Colonic mucosa (tissue), 4 donors: ENCODE data around the gene EBLN1. TPM values are rescaled to one million over a fixed set of nuclear protein-coding genes. Genes with fewer than 3 reads are reported as not detected.

ENCODE experiments used
- DNase-seq: peaks from one replicate; pipeline ENCODE4 v3.0.0-alpha.2; 2020
- H3K27ac ChIP-seq: fragments of 200-600 bp; one replicate; pipeline ENCODE4 v1.8.0; 2021
- H3K27me3 ChIP-seq: fragments of 200-600 bp; one replicate; pipeline ENCODE4 v1.8.0; 2021
- H3K36me3 ChIP-seq: fragments of 200-600 bp; one replicate; pipeline ENCODE4 v1.8.0; 2021
- H3K4me1 ChIP-seq: fragments of 200-600 bp; one replicate; pipeline ENCODE4 v1.8.0; 2021; ENCODE audit warnings: mild to moderate bottlenecking
- H3K4me3 ChIP-seq: fragments of 200-600 bp; one replicate; pipeline ENCODE4 v1.8.0; 2021
- H3K9ac ChIP-seq, 2 donors: one replicate each; pipeline ENCODE4 v1.7.0; 2013; ENCODE audit warnings: control low read depth in 2 of 2, low read depth in 2 of 2, low read length in 2 of 2
- H3K9me3 ChIP-seq: fragments of 200-600 bp; one replicate; pipeline ENCODE4 v1.8.0; 2021
- intact Hi-C: fragments of 100-400 bp; cut with DNase I; formaldehyde crosslinking; loops from one replicate; pipeline ENCODE4 v1.14.1; 2022
- total RNA-seq, 2 donors: library from RNA; stranded (reverse); fragmentation: NEBNext Ultra II Directional in 1 of 2; extraction: Animal tissue kit (Norgen Biotek cat#: 25700) in 1 of 2; gene quantifications; one replicate each; pipeline ENCODE4 v1.2.1, GENCODE V29; 2021
- TF ChIP-seq, protein P1 (sequence below): fragments of 200-600 bp; IDR thresholded peaks from one replicate; pipeline ENCODE4 v1.8.0; 2022; ENCODE audit warnings: antibody characterized with exemption, mild to moderate bottlenecking
- donor health status: healthy.
- donor health status: DM: no; HTN: no; CAD: no.
- donor health status: DM: no; HTN: no; CAD: no.

The EBLN1 gene
- total RNA-seq, 2 donors from 2014 or later, result not detected

DNA sequence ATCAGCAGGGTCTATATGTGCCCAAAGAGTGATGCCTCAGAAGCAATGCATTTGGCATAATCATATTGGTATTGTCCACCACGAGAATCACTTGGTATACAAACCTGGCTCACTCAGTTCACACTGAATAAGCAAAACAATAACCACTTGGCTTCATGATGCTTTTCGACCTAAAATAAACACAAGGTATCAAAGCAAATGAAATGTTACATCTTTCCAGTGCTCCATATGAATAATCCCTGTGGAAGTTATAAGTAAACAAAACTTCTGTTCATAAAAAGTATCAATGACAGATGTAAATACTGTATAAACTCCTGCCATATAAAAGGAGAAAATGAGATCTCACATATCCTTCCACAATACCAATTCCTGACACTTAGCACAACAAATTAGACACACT lies 29.8 kb upstream of the EBLN1 start:
- H3K27ac ChIP-seq, result no peak overlapping the region
- TF ChIP-seq, protein P1, sequence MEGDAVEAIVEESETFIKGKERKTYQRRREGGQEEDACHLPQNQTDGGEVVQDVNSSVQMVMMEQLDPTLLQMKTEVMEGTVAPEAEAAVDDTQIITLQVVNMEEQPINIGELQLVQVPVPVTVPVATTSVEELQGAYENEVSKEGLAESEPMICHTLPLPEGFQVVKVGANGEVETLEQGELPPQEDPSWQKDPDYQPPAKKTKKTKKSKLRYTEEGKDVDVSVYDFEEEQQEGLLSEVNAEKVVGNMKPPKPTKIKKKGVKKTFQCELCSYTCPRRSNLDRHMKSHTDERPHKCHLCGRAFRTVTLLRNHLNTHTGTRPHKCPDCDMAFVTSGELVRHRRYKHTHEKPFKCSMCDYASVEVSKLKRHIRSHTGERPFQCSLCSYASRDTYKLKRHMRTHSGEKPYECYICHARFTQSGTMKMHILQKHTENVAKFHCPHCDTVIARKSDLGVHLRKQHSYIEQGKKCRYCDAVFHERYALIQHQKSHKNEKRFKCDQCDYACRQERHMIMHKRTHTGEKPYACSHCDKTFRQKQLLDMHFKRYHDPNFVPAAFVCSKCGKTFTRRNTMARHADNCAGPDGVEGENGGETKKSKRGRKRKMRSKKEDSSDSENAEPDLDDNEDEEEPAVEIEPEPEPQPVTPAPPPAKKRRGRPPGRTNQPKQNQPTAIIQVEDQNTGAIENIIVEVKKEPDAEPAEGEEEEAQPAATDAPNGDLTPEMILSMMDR, result no peak

DNA sequence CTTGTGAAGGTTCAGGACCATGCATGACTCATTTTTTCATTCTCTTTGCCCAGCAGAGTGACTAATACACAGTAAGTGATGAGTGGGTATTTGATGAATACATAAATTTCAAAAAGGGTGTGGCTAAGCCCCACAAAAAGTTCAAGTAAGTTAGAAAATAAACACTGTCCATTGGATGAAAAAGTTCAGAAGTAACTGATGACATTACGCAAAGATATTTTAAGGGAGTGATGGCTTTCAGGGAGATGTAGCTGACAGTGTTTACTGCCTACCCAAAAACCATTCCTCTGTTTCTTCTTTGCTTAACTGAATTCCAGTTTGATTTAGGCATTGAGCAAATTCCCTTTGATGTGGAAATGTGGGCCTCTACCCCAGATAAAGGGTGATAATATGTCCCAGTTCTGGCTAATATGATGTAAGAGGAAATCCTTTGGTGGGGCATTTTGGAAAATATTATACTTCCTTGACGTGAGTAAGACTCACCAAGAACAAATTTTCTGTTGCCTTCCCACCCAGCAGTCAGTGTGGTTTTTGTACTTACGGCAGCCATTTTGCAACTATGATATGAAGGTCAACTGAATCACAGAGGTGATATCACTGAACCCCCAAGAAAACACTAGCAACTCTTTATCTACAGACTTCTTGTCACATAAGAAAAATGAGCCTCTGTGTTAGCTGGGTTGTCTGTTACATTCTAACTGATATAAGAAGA lies 29.0 kb upstream of the EBLN1 start:
- intact Hi-C loops, result no loop called here
- H3K4me1 ChIP-seq, result no peaks in the 10 kb centered on the region
- no peak overlapping the region for H3K9ac ChIP-seq
- H3K4me3 ChIP-seq, result no peak overlapping the region
- H3K36me3 ChIP-seq, result no peaks in the 10 kb centered on the region
- H3K9me3 ChIP-seq, result no peaks in the 10 kb centered on the region
- DNase-seq, result no peak
- TF ChIP-seq, protein P1, result no peak
- H3K27me3 ChIP-seq, result no peaks in the 10 kb centered on the region
- no peak overlapping the region for H3K27ac ChIP-seq

More for the DNA sequence above, 29.8 kb upstream of the EBLN1 start:
- no peaks in the 10 kb centered on the region for H3K27me3 ChIP-seq
- no peak overlapping the region for H3K9ac ChIP-seq
- H3K36me3 ChIP-seq, result no peaks in the 10 kb centered on the region
- no peaks in the 10 kb centered on the region for H3K9me3 ChIP-seq
- no peak overlapping the region for H3K4me3 ChIP-seq
- no peak for DNase-seq
- intact Hi-C loops, result no loop called here
- H3K4me1 ChIP-seq, result no peaks in the 10 kb centered on the region

DNA sequence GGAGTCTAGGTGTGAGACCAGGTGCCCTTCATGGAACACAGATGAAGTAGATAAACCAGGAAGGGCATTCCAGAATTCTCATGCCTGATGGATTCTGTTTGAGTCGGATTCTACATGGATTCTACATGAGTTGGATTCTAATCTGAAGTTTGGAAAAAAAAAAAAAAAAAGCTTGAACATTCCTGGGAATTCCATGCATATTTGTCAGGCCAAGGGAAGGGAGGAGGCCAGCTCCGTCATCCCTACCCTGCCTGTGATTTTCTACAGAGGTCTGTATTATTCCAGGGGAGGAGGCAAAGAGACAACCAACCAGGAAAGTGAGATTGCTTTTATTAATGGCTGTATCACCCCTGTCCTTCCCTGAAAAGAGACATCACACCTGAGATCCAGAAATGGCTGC lies 27.8 kb upstream of the EBLN1 start:
- intact Hi-C loops, result no loop called here
- DNase-seq, result no peak
- Histone ChIP-seq H3K4me3 (no peak overlapping the region), H3K27ac (no peak overlapping the region), H3K36me3 (no peaks in the 10 kb centered on the region), H3K9me3 (no peaks in the 10 kb centered on the region), H3K27me3 (no peaks in the 10 kb centered on the region), H3K4me1 (no peaks in the 10 kb centered on the region), H3K9ac (no peak overlapping the region)
- TF ChIP-seq, protein P1, result no peak

DNA sequence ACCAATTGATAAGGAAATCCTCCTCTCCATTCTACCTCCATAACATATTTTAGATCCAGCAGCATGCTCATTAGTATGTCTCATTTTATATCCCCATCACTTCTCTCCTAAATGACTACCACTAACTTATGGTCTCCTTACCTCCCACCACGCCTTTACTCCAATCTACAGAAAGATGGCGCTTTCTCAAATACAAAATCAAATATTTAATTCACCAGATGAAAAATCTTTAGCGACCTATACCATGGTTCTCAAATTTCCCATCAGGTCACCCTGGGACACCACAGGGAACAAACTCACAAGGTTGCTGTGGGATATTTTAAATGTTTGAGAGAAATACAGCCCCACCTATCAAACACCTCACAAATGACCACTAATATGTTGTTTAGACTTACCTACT lies 27.0 kb upstream of the EBLN1 start:
- H3K9me3 ChIP-seq, result no peaks in the 10 kb centered on the region
- H3K9ac ChIP-seq, result no peak overlapping the region
- TF ChIP-seq, protein P1, result no peak
- no peaks in the 10 kb centered on the region for H3K27me3 ChIP-seq
- no peak overlapping the region for H3K4me3 ChIP-seq
- no peaks in the 10 kb centered on the region for H3K36me3 ChIP-seq
- no peak overlapping the region for H3K27ac ChIP-seq
- DNase-seq, result no peak
- H3K4me1 ChIP-seq, result no peaks in the 10 kb centered on the region
- intact Hi-C loops, result no loop called here

DNA sequence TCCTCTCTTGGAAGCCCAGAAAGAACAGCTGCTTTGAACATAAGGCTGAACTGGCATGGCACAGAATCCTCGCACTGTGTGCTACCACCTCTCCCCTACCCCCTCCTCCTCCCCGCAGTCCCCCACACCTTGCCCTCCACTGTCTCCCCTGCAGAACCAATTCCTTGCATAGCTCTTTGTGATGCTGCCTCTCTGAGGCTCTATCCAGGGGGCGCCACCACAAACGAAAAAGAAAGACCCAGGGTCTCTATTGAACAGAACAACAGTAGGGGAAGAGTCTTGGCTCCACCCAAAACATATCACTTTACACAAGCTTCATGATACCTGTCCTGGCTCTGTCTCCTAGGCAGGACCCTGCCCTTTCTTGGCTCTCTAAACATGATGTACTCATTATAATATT lies 26.2 kb upstream of the EBLN1 start:
- intact Hi-C loops, result no loop called here
- H3K4me1 ChIP-seq, result no peaks in the 10 kb centered on the region
- H3K9ac ChIP-seq, result no peak overlapping the region
- H3K4me3 ChIP-seq, result no peak overlapping the region
- no peak for DNase-seq
- H3K27me3 ChIP-seq, result no peaks in the 10 kb centered on the region
- no peaks in the 10 kb centered on the region for H3K36me3 ChIP-seq
- no peak overlapping the region for H3K27ac ChIP-seq
- H3K9me3 ChIP-seq, result no peaks in the 10 kb centered on the region
- TF ChIP-seq, protein P1, result no peak
